DOHH2 (cell line): ENCODE measurements around the gene GFY.
A peak's percentile ranks its signal among the peaks of the same experiment; 100 is the strongest.
"Not testable (repeated sequence)": the region's sequence is repeated elsewhere in the genome, so short reads cannot be mapped to it uniquely, and the experiment has no call there.

Experiments
- H3F3A ChIP-seq: fragments of 200-600 bp; sonication (generic), shearing (Covaris generic); 2 replicates; pipeline ENCODE4 v1.6.0; 2016; ENCODE audit warnings: antibody characterized with exemption, mild to moderate bottlenecking; ENCODE audit not compliant: control insufficient read depth, insufficient read depth
- H3K27ac ChIP-seq: fragments of 200-600 bp; sonication (generic); 2 replicates; pipeline ENCODE4 v1.5.1; 2014; ENCODE audit warnings: low read depth, mild to moderate bottlenecking, low read length, moderate library complexity
- H3K27me3 ChIP-seq: fragments of 200-600 bp; sonication (generic); 2 replicates; pipeline ENCODE4 v1.6.1; 2014; ENCODE audit warnings: mild to moderate bottlenecking, low read length, mixed read lengths; ENCODE audit not compliant: control insufficient read depth
- H3K36me3 ChIP-seq: fragments of 200-600 bp; sonication (generic); 2 replicates; pipeline ENCODE4 v1.6.1; 2014; ENCODE audit warnings: mild to moderate bottlenecking, low read length, moderate library complexity, mixed read lengths; ENCODE audit not compliant: control insufficient read depth
- H3K4me1 ChIP-seq: fragments of 200-600 bp; sonication (generic); 2 replicates; pipeline ENCODE4 v1.6.1; 2014; ENCODE audit warnings: mild to moderate bottlenecking, low read length, mixed read lengths; ENCODE audit not compliant: control insufficient read depth
- H3K4me2 ChIP-seq: fragments of 200-600 bp; sonication (generic); 2 replicates; pipeline ENCODE4 v1.6.0; 2014; ENCODE audit warnings: mild to moderate bottlenecking, low read length, moderate library complexity
- H3K4me3 ChIP-seq: fragments of 200-600 bp; sonication (generic); 2 replicates; pipeline ENCODE4 v1.5.1; 2014; ENCODE audit warnings: mild to moderate bottlenecking, low read length, mixed read lengths
- H3K79me2 ChIP-seq: fragments of 200-600 bp; sonication (generic); 2 replicates; pipeline ENCODE4 v1.6.1; 2014; ENCODE audit warnings: mild to moderate bottlenecking, low read length, mixed read lengths; ENCODE audit not compliant: control insufficient read depth
- H3K9me2 ChIP-seq: fragments of 200-600 bp; sonication (generic); replicated peaks from 2 replicates; pipeline ENCODE4 v1.6.1; 2014; ENCODE audit warnings: mild to moderate bottlenecking, low read length, mixed read lengths; ENCODE audit not compliant: control insufficient read depth
- H3K9me3 ChIP-seq: fragments of 200-600 bp; sonication (generic); 2 replicates; pipeline ENCODE4 v1.6.1; 2014; ENCODE audit warnings: antibody characterized with exemption, low read length, mixed read lengths; ENCODE audit not compliant: control insufficient read depth, insufficient read depth
- H4K20me1 ChIP-seq: fragments of 200-600 bp; sonication (generic); 2 replicates; pipeline ENCODE4 v1.6.0; 2014; ENCODE audit warnings: low read depth, mild to moderate bottlenecking, antibody characterized with exemption, low read length, moderate library complexity; ENCODE audit not compliant: control insufficient read depth, insufficient read depth
- CTCF ChIP-seq: fragments of 200-600 bp; sonication (generic); IDR thresholded peaks from one replicate; pipeline ENCODE4 v1.5.1; 2014; ENCODE audit warnings: antibody characterized with exemption, mild to moderate bottlenecking, low read depth, low read length; ENCODE audit not compliant: poor library complexity, severe bottlenecking
- EZH2phosphoT487 ChIP-seq: fragments of 200-600 bp; sonication (generic); IDR thresholded peaks from 2 replicates; pipeline ENCODE4 v1.6.1; 2017; ENCODE audit warnings: borderline replicate concordance, mild to moderate bottlenecking, antibody characterized with exemption, low read length, moderate library complexity, mixed read lengths

GFY gene

GRCh38 chr19:49442771-49443365, 17.7 kb downstream of the GFY start:
- TF ChIP-seq EZH2phosphoT487 (no peak), CTCF (no peak)
- Histone ChIP-seq H3F3A (peaks cover 9% of the 10 kb centered on the region), H3K27ac (peak overlapping the region; percentile 39; the same call in 1 of the 2 replicates), H3K9me2 (no peaks in the 10 kb centered on the region), H3K27me3 (peaks cover 41% of the 10 kb centered on the region), H3K4me2 (peak overlapping the region; percentile 99), H4K20me1 (no peaks in the 10 kb centered on the region), H3K36me3 (peaks cover 16% of the 10 kb centered on the region), H3K4me1 (peaks cover 23% of the 10 kb centered on the region), H3K9me3 (no peaks in the 10 kb centered on the region), H3K79me2 (no peaks in the 10 kb centered on the region; the same call in 1 of the 2 replicates), H3K4me3 (peak overlapping the region; percentile 88)

GRCh38 chr19:49443366-49444099, 18.3 kb downstream of the GFY start:
- H3F3A ChIP-seq: peaks cover 9% of the 10 kb centered on the region

GRCh38 chr19:49444100-49444700, 19.0 kb downstream of the GFY start:
- Histone ChIP-seq H3K4me2 (peak overlapping the region; percentile 99), H3K27me3 (peaks cover 28% of the 10 kb centered on the region), H3K4me1 (peaks cover 24% of the 10 kb centered on the region), H3K4me3 (peak overlapping the region; percentile 88), H3K36me3 (peaks cover 29% of the 10 kb centered on the region)
- not testable (repeated sequence) for H3F3A ChIP-seq, H3K9me3 ChIP-seq, H3K27ac ChIP-seq, H3K9me2 ChIP-seq, H3K79me2 ChIP-seq, H4K20me1 ChIP-seq

More at GRCh38 chr19:49443366-49444099, 18.3 kb downstream of the GFY start:
- peak overlapping the region; percentile 39; the same call in 1 of the 2 replicates for H3K27ac ChIP-seq
- peaks cover 34% of the 10 kb centered on the region for H3K27me3 ChIP-seq
- peaks cover 3% of the 10 kb centered on the region for H3K79me2 ChIP-seq
- H3K4me3 ChIP-seq: peak overlapping the region; percentile 88
- H3K36me3 ChIP-seq: peaks cover 23% of the 10 kb centered on the region
- H3K9me2 ChIP-seq: no peaks in the 10 kb centered on the region
- peaks cover 24% of the 10 kb centered on the region for H3K4me1 ChIP-seq
- H4K20me1 ChIP-seq: no peaks in the 10 kb centered on the region
- H3K9me3 ChIP-seq: no peaks in the 10 kb centered on the region
- H3K4me2 ChIP-seq: peak overlapping the region; percentile 99
- TF ChIP-seq CTCF: peak; percentile 96
- no peak for TF ChIP-seq EZH2phosphoT487

- H3K36me3 ChIP-seq: peaks cover 42% of the 10 kb centered on the region
- no peak overlapping the region for H3K4me3 ChIP-seq
- H3K79me2 ChIP-seq: peaks cover 23% of the 10 kb centered on the region
- no peaks in the 10 kb centered on the region for H3K9me3 ChIP-seq
- peaks cover 11% of the 10 kb centered on the region for H3K27me3 ChIP-seq
- no peak for TF ChIP-seq CTCF
- no peak for TF ChIP-seq EZH2phosphoT487
- H3K4me1 ChIP-seq: peaks cover 32% of the 10 kb centered on the region
- no peaks in the 10 kb centered on the region; the same call in 1 of the 2 replicates for H4K20me1 ChIP-seq
- no peaks in the 10 kb centered on the region for H3K9me2 ChIP-seq
- no peak overlapping the region for H3K27ac ChIP-seq
- peaks cover 12% of the 10 kb centered on the region for H3F3A ChIP-seq
- H3K4me2 ChIP-seq: no peak overlapping the region
Observed at GRCh38 chr19:49445997-49446396, 20.8 kb downstream of the GFY start.
